ENCODE results near the gene FMO5.

- TF ChIP-seq, protein P1, sequence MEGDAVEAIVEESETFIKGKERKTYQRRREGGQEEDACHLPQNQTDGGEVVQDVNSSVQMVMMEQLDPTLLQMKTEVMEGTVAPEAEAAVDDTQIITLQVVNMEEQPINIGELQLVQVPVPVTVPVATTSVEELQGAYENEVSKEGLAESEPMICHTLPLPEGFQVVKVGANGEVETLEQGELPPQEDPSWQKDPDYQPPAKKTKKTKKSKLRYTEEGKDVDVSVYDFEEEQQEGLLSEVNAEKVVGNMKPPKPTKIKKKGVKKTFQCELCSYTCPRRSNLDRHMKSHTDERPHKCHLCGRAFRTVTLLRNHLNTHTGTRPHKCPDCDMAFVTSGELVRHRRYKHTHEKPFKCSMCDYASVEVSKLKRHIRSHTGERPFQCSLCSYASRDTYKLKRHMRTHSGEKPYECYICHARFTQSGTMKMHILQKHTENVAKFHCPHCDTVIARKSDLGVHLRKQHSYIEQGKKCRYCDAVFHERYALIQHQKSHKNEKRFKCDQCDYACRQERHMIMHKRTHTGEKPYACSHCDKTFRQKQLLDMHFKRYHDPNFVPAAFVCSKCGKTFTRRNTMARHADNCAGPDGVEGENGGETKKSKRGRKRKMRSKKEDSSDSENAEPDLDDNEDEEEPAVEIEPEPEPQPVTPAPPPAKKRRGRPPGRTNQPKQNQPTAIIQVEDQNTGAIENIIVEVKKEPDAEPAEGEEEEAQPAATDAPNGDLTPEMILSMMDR (IDR thresholded peaks at IDR 0.05) = no peak
- TF ChIP-seq POLR2A (IDR thresholded peaks at IDR 0.05) = no peak
These were observed 45.6 kb upstream of the FMO5 start for GRCh38 chr1:147270721-147271120.

All from adrenal gland (tissue), 5 donors.